Upper lobe of left lung (tissue), 4 donors: ENCODE measurements around the gene BAZ1B.

Experiments
- EP300 ChIP-seq, 4 donors: sonication (generic); formaldehyde crosslinking; IDR thresholded peaks; one replicate each; pipeline ENCODE4 v1.5.1; 2017; ENCODE audit warnings: antibody characterized with exemption in 4 of 4, control low read depth in 2 of 4
- POLR2A ChIP-seq, 4 donors: fragments of 450-650 bp; IDR thresholded peaks; one replicate each; pipeline ENCODE4 v1.5.1; 2016 to 2017; ENCODE audit warnings: antibody characterized with exemption in 4 of 4, mild to moderate bottlenecking in 2 of 4
- POLR2AphosphoS5 ChIP-seq, 2 donors: sonication (generic); formaldehyde crosslinking; IDR thresholded peaks; one replicate each; pipeline ENCODE4 v1.5.1; 2017; ENCODE audit warnings: antibody characterized with exemption in 2 of 2
- TF ChIP-seq, protein P1 (sequence below), 6 experiments: fragments of 450-650 bp in 4 of 6; fragments of 200-600 bp in 2 of 6; sonication (generic) in 2 of 6; IDR thresholded peaks; one replicate each; pipeline ENCODE4 v1.5.1; 2016 to 2019; ENCODE audit warnings: antibody characterized with exemption in 6 of 6

DNA sequence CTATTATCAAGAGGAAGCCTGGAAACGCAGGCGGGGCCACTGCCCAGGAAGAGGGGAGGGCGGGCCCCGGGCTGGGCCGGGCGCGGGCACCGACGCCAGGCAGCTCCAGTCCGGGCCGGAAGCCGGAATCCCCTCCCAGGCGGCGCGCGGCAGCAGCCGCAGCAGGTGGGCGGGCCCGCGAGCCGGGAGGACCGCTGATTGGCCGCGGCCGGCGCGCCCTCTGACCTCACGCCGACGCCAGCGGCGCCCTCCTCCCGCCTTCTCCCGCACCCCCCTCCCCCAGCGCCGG, 35.0 kb upstream of the BAZ1B start:
- TF ChIP-seq, protein P1, sequence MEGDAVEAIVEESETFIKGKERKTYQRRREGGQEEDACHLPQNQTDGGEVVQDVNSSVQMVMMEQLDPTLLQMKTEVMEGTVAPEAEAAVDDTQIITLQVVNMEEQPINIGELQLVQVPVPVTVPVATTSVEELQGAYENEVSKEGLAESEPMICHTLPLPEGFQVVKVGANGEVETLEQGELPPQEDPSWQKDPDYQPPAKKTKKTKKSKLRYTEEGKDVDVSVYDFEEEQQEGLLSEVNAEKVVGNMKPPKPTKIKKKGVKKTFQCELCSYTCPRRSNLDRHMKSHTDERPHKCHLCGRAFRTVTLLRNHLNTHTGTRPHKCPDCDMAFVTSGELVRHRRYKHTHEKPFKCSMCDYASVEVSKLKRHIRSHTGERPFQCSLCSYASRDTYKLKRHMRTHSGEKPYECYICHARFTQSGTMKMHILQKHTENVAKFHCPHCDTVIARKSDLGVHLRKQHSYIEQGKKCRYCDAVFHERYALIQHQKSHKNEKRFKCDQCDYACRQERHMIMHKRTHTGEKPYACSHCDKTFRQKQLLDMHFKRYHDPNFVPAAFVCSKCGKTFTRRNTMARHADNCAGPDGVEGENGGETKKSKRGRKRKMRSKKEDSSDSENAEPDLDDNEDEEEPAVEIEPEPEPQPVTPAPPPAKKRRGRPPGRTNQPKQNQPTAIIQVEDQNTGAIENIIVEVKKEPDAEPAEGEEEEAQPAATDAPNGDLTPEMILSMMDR (IDR thresholded peaks at IDR 0.05) = no peak
- TF ChIP-seq POLR2A (IDR thresholded peaks at IDR 0.05) (no peak), EP300 (IDR thresholded peaks at IDR 0.05) (no peak), POLR2AphosphoS5 (IDR thresholded peaks at IDR 0.05) (peak in 1 of 2 donors; percentile 70)
